GM23248 (cell line): ENCODE data around the gene AGRP. TPM values are rescaled to one million over a fixed set of nuclear protein-coding genes. Genes with fewer than 3 reads are reported as not detected.

Source experiments
- DNase-seq: peaks from one replicate; pipeline ENCODE4 v3.0.0-alpha.2; 2015
- H2AFZ ChIP-seq: fragments of 200-600 bp; sonication (generic); 2 replicates; pipeline ENCODE4 v1.6.1; 2016; ENCODE audit warnings: antibody characterized with exemption
- H3F3A ChIP-seq: fragments of 200-600 bp; sonication (generic); 2 replicates; pipeline ENCODE4 v1.6.1; 2016; ENCODE audit warnings: mild to moderate bottlenecking, antibody characterized with exemption, mixed run types; ENCODE audit not compliant: insufficient read depth
- H3K27ac ChIP-seq: fragments of 200-600 bp; sonication (generic); 2 replicates; pipeline ENCODE4 v1.5.1; 2016; ENCODE audit warnings: mild to moderate bottlenecking
- H3K27me3 ChIP-seq: fragments of 200-600 bp; sonication (generic); replicated peaks from 2 replicates; pipeline ENCODE4 v1.6.1; 2016; ENCODE audit warnings: mild to moderate bottlenecking; ENCODE audit not compliant: insufficient read depth
- H3K36me3 ChIP-seq: fragments of 200-600 bp; sonication (generic); 2 replicates; pipeline ENCODE4 v1.6.1; 2016; ENCODE audit warnings: low read depth, mild to moderate bottlenecking
- H3K4me1 ChIP-seq: fragments of 200-600 bp; sonication (generic); 2 replicates; pipeline ENCODE4 v1.6.1; 2016; ENCODE audit warnings: mild to moderate bottlenecking; ENCODE audit not compliant: insufficient read depth
- H3K4me2 ChIP-seq: fragments of 200-600 bp; sonication (generic); one replicate; pipeline ENCODE4 v1.6.1; 2016; ENCODE audit warnings: mild to moderate bottlenecking; ENCODE audit not compliant: unreplicated experiment
- H3K4me3 ChIP-seq: fragments of 200-600 bp; sonication (generic); 2 replicates; pipeline ENCODE4 v1.5.1; 2016; ENCODE audit warnings: mild to moderate bottlenecking
- H3K79me2 ChIP-seq: fragments of 200-600 bp; sonication (generic); 2 replicates; pipeline ENCODE4 v1.6.1; 2016; ENCODE audit warnings: mild to moderate bottlenecking; ENCODE audit not compliant: insufficient read depth
- H3K9ac ChIP-seq: fragments of 200-600 bp; sonication (generic); 2 replicates; pipeline ENCODE4 v1.6.1; 2016; ENCODE audit warnings: mild to moderate bottlenecking
- H3K9me2 ChIP-seq: fragments of 200-600 bp; sonication (generic); 2 replicates; pipeline ENCODE4 v1.6.1; 2016; ENCODE audit warnings: mixed run types, mild to moderate bottlenecking, moderate library complexity; ENCODE audit not compliant: insufficient read depth
- H3K9me3 ChIP-seq: fragments of 200-600 bp; sonication (generic); one replicate; pipeline ENCODE4 v1.6.1; 2017; ENCODE audit warnings: low read depth
- H4K20me1 ChIP-seq: fragments of 200-600 bp; sonication (generic); 2 replicates; pipeline ENCODE4 v1.6.0; 2016; ENCODE audit not compliant: insufficient read depth
- EZH2 ChIP-seq: fragments of 200-600 bp; sonication (generic); IDR thresholded peaks from 2 replicates; pipeline ENCODE4 v1.6.1; 2018; ENCODE audit warnings: antibody characterized with exemption, mild to moderate bottlenecking; ENCODE audit not compliant: insufficient read depth, poor library complexity, severe bottlenecking
- EZH2phosphoT487 ChIP-seq: fragments of 200-600 bp; sonication (generic); IDR thresholded peaks from 2 replicates; pipeline ENCODE4 v1.6.1; 2018; ENCODE audit warnings: antibody characterized with exemption, moderate library complexity, mild to moderate bottlenecking, low read depth; ENCODE audit not compliant: insufficient read depth
- WGBS, 2 experiments: methylation state at CpG; one replicate each; pipeline ENCODE4 v1.1.6; 2015 to 2017; ENCODE audit warnings: low lambda C conversion rate in 2 of 2, low coverage in 1 of 2; ENCODE audit errors: missing lambda C conversion rate in 2 of 2; 5-methylcytosine and 5-hydroxymethylcytosine counted together
- in situ Hi-C: fragments of 300-500 bp; cut with MboI; formaldehyde crosslinking; loops from 2 replicates; pipeline ENCODE4 v1.15.0; 2020
- polyA plus RNA-seq: library from polyadenylated mRNA; unstranded; fragments of >200 nt; fragmentation: Nextera tagmentation; extraction: Ambion mirVana; gene quantifications from 2 replicates; pipeline ENCODE4 v1.2.1, GENCODE V29; 2016
- total RNA-seq: library from RNA; depleted of rRNA; stranded (reverse); fragments of >200 nt; shearing (Covaris generic); gene quantifications from 2 replicates; pipeline ENCODE4 v1.2.3, GENCODE V29; 2014

AGRP gene
- total and polyA plus RNA-seq, 2 experiments from 2014 or later = not detected

- Histone ChIP-seq H2AFZ (no peak overlapping the region), H3K4me1 (peaks cover 7% of the 10 kb centered on the region; the same call in 1 of the 2 replicates), H3K9ac (no peak overlapping the region), H3K9me3 (no peaks in the 10 kb centered on the region), H3K79me2 (peaks cover 90% of the 10 kb centered on the region), H3K4me2 (no peak overlapping the region), H3K27ac (no peak overlapping the region), H3K9me2 (no peaks in the 10 kb centered on the region), H3F3A (peaks cover 9% of the 10 kb centered on the region), H3K4me3 (no peak overlapping the region), H4K20me1 (peaks cover 4% of the 10 kb centered on the region), H3K36me3 (no peaks in the 10 kb centered on the region), H3K27me3 (no peaks in the 10 kb centered on the region)
- no peak for DNase-seq
- 52 to 68% methylated on average over 9 to 12 of the region's 12 CpGs for WGBS, 2 experiments
- TF ChIP-seq EZH2 = no peak
- no peak for TF ChIP-seq EZH2phosphoT487
- in situ Hi-C loops = no loop called here
Measured at GRCh38 chr16:67451061-67451703, 32.2 kb downstream of the AGRP start.

- Histone ChIP-seq H3K9me3 (no peaks in the 10 kb centered on the region), H3K79me2 (peaks cover 77% of the 10 kb centered on the region), H2AFZ (no peak overlapping the region), H3F3A (no peaks in the 10 kb centered on the region), H3K36me3 (no peaks in the 10 kb centered on the region), H3K4me3 (no peak overlapping the region), H3K27me3 (no peaks in the 10 kb centered on the region), H3K9ac (no peak overlapping the region), H3K4me2 (no peak overlapping the region), H3K27ac (no peak overlapping the region), H3K4me1 (peaks cover 7% of the 10 kb centered on the region), H3K9me2 (no peaks in the 10 kb centered on the region), H4K20me1 (no peaks in the 10 kb centered on the region; the same call in 1 of the 2 replicates)
- in situ Hi-C loops = no loop called here
- 68 to 73% methylated on average over 3 of the region's 3 CpGs for WGBS, 2 experiments
- no peak for DNase-seq
- TF ChIP-seq EZH2 (no peak), EZH2phosphoT487 (no peak)
Measured at GRCh38 chr16:67449739-67450138, 33.6 kb downstream of the AGRP start.

- H3K4me3 ChIP-seq = no peak overlapping the region
- no peaks in the 10 kb centered on the region for H3K27me3 ChIP-seq
- no peak overlapping the region for H3K4me2 ChIP-seq
- WGBS, 2 experiments = 52% methylated on average over 2 of the region's 2 CpGs
- no peaks in the 10 kb centered on the region; the same call in 1 of the 2 replicates for H4K20me1 ChIP-seq
- H3K4me1 ChIP-seq = peaks cover 8% of the 10 kb centered on the region
- no peaks in the 10 kb centered on the region for H3K9me2 ChIP-seq
- in situ Hi-C loops = no loop called here
- H3K79me2 ChIP-seq = peaks cover 73% of the 10 kb centered on the region
- H3K27ac ChIP-seq = no peak overlapping the region
- TF ChIP-seq EZH2phosphoT487 (no peak), EZH2 (no peak)
- no peak for DNase-seq
- H2AFZ ChIP-seq = no peak overlapping the region
- no peaks in the 10 kb centered on the region for H3K9me3 ChIP-seq
- no peaks in the 10 kb centered on the region for H3K36me3 ChIP-seq
- no peak overlapping the region for H3K9ac ChIP-seq
- no peaks in the 10 kb centered on the region for H3F3A ChIP-seq
Measured at GRCh38 chr16:67449336-67449735, 34.0 kb downstream of the AGRP start.

- Histone ChIP-seq H3K9ac (no peak overlapping the region), H3K9me2 (no peaks in the 10 kb centered on the region), H3K4me3 (no peak overlapping the region), H3K27ac (no peak overlapping the region), H4K20me1 (no peaks in the 10 kb centered on the region), H3F3A (no peaks in the 10 kb centered on the region), H3K36me3 (no peaks in the 10 kb centered on the region), H3K4me1 (peaks cover 12% of the 10 kb centered on the region), H3K4me2 (no peak overlapping the region), H2AFZ (no peak overlapping the region), H3K79me2 (peaks cover 66% of the 10 kb centered on the region), H3K27me3 (no peaks in the 10 kb centered on the region), H3K9me3 (no peaks in the 10 kb centered on the region)
- no peak for TF ChIP-seq EZH2phosphoT487
- no peak for TF ChIP-seq EZH2
- no peak for DNase-seq
- in situ Hi-C loops = no loop called here
- WGBS, 2 experiments = 97 to 99% methylated on average over 5 of the region's 5 CpGs
Measured at GRCh38 chr16:67448580-67448979, 34.8 kb downstream of the AGRP start.
